SKM-1 (cell line): ENCODE results near the gene GPC5.
"Not testable (repeated sequence)": the region's sequence is repeated elsewhere in the genome, so short reads cannot be mapped to it uniquely, and the experiment has no call there.

Source experiments
- DNase-seq: peaks from one replicate; lab custom pipeline; 2025; ENCODE audit not compliant: unreplicated experiment; lab: John Stamatoyannopoulos, UW

Gene GPC5

GRCh38 chr13:92224825-92225224, 826.4 kb downstream of the GPC5 start:
- DNase-seq = peak; percentile 77

- peak; percentile 57 for DNase-seq
Measured at GRCh38 chr13:92225861-92226260, 827.4 kb downstream of the GPC5 start.

GRCh38 chr13:92232871-92233270, 834.5 kb downstream of the GPC5 start:
- DNase-seq = no peak

- DNase-seq = no peak
Measured at GRCh38 chr13:92251671-92252210, 853.3 kb downstream of the GPC5 start.

GRCh38 chr13:92255526-92255925, 857.1 kb downstream of the GPC5 start:
- DNase-seq = no peak

- DNase-seq = no peak
Measured at GRCh38 chr13:92256211-92256610, 857.8 kb downstream of the GPC5 start.

- DNase-seq = no peak
Measured at GRCh38 chr13:92259046-92259445, 860.6 kb downstream of the GPC5 start.

GRCh38 chr13:92259523-92259922, 861.1 kb downstream of the GPC5 start:
- DNase-seq = no peak

GRCh38 chr13:92260363-92260762, 861.9 kb downstream of the GPC5 start:
- peak; percentile 9 for DNase-seq

GRCh38 chr13:92262100-92262788, 863.8 kb downstream of the GPC5 start:
- no peak for DNase-seq

- DNase-seq = no peak
Measured at GRCh38 chr13:92265408-92265807, 867.0 kb downstream of the GPC5 start.

GRCh38 chr13:92270990-92271389, 872.6 kb downstream of the GPC5 start:
- DNase-seq = no peak

- no peak for DNase-seq
Measured at GRCh38 chr13:92272177-92272576, 873.8 kb downstream of the GPC5 start.

- not testable (repeated sequence) for DNase-seq
Measured at GRCh38 chr13:92280986-92281385, 882.6 kb downstream of the GPC5 start.

GRCh38 chr13:92290718-92291307, 892.4 kb downstream of the GPC5 start:
- DNase-seq = not testable (repeated sequence)

- not testable (repeated sequence) for DNase-seq
Measured at GRCh38 chr13:92294533-92294932, 896.1 kb downstream of the GPC5 start.

- DNase-seq = not testable (repeated sequence)
Measured at GRCh38 chr13:92296154-92296671, 897.8 kb downstream of the GPC5 start.

GRCh38 chr13:92297971-92298942, 899.8 kb downstream of the GPC5 start:
- no peak for DNase-seq

- no peak for DNase-seq
Measured at GRCh38 chr13:92300651-92301050, 902.2 kb downstream of the GPC5 start.

GRCh38 chr13:92303428-92303827, 905.0 kb downstream of the GPC5 start:
- DNase-seq = no peak

- no peak for DNase-seq
Measured at GRCh38 chr13:92307752-92308151, 909.3 kb downstream of the GPC5 start.
